Measurements from ENCODE around the gene AKR1A1.
"Not testable (repeated sequence)": the region's sequence is repeated elsewhere in the genome, so short reads cannot be mapped to it uniquely, and the experiment has no call there.

Gene AKR1A1

DNA sequence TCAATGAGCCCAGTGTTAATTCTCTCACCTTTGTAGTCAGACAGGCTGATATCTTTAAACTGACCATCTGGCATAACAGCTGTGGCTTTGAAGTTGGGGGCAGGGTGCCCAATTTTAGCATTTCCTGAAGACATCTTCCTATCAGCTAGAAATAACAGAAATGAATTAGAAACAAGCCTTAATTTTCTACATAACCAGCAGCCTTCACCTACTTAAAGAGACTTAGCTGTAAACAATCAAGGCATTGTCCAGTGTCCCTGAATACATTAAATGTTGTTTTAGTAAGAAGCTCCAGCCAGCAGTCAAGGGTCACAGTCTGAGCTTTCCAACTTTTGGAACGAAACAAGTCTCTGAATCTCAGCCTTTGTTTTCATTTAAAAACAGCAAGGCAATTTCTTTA, 31.7 kb upstream of the AKR1A1 start:
- DNase-seq (ENCODE audit: extremely low read depth, low read depth), result no peak
- H3K4me3 ChIP-seq (replicated peaks; ENCODE audit: low read depth, low read length), result peak overlapping the region; percentile 97
- TF ChIP-seq, protein P1, sequence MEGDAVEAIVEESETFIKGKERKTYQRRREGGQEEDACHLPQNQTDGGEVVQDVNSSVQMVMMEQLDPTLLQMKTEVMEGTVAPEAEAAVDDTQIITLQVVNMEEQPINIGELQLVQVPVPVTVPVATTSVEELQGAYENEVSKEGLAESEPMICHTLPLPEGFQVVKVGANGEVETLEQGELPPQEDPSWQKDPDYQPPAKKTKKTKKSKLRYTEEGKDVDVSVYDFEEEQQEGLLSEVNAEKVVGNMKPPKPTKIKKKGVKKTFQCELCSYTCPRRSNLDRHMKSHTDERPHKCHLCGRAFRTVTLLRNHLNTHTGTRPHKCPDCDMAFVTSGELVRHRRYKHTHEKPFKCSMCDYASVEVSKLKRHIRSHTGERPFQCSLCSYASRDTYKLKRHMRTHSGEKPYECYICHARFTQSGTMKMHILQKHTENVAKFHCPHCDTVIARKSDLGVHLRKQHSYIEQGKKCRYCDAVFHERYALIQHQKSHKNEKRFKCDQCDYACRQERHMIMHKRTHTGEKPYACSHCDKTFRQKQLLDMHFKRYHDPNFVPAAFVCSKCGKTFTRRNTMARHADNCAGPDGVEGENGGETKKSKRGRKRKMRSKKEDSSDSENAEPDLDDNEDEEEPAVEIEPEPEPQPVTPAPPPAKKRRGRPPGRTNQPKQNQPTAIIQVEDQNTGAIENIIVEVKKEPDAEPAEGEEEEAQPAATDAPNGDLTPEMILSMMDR (IDR thresholded peaks at IDR 0.05; ENCODE audit: low read depth, low read length, missing control alignments), result no peak

DNA sequence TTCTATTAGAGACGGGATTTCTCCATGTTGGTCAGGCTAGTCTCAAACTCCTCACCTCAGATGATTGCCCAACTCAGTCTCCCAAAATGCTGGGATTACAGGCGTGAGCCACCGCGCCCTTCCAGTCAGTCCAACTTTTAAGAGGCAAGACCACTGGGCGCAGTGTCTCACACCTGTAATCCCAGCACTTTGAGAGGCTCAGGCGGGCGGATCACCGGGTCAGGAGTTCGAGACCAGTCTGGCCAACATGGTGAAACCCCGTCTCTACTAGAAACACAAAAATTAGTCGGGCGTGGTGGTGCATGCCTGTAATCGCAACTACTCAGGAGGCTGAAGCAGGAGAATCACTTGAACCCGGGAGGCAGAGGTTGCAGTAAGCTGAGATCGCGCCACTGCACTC, 30.9 kb upstream of the AKR1A1 start:
- not testable (repeated sequence) for DNase-seq (ENCODE audit: extremely low read depth, low read depth)
- peak overlapping the region; percentile 97 for H3K4me3 ChIP-seq (replicated peaks; ENCODE audit: low read depth, low read length)

DNA sequence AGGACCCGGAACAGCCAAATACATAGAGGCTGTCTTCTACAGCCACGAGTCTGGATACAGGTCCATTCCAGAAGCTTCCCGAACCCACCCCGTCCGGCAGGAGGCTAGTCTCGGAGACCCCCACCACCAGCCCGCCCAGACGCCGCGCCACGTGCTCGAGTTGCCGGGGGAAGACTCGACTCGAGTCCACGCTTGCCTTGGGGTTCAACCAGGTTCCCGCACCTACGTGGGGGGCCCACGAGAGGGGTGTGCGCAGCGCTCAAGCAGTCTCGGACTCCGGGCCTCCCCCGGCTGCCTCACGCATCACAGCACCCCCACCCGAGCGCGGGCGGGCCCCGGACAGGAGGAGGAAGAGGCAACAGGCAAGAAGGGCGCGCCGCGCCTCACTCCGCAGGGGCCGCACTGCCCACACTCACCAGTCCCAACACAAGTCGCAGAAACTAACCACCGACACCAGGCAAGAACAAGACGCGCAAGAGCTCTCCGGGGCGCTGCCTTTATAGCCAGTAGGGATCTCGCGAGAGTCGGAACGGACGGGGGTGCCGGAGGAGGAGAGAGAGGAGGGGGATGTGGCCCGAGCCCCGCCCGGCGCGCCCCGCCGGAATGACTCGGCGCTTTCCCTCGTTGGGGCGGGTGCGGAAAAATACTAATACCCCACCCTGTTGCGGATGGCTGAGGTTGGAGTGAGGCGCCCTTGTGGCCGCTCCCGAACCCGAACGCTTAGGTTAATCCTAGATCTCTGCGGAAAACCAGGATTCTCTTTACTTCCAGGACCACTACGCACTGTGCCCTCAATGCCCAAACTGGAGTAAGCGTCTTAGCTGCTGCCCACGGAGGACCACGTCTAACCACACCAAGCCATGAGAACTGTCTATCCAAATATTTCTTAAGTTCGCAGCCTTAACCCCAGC, 29.0 kb upstream of the AKR1A1 start, which contains the start of gene PRDX1:
TSS of gene PRDX1 (minus strand) at position 472 of the 911 bp plus-strand sequence. CDS start 2,841 bp downstream, outside the sequence.
- peak within 1 kb of the TSS; percentile 97 for H3K4me3 ChIP-seq (replicated peaks; ENCODE audit: low read depth, low read length)
- peak; percentile 87 for DNase-seq (ENCODE audit: extremely low read depth, low read depth)
- TF ChIP-seq, protein P1 (IDR thresholded peaks at IDR 0.05; ENCODE audit: low read depth, low read length, missing control alignments), result no peak

GRCh38 chr1:45522324-45523104, 28.1 kb upstream of the AKR1A1 start:
- TF ChIP-seq, protein P1 (IDR thresholded peaks at IDR 0.05; ENCODE audit: low read depth, low read length, missing control alignments), result no peak
- peak overlapping the region; percentile 97 for H3K4me3 ChIP-seq (replicated peaks; ENCODE audit: low read depth, low read length)
- no peak for DNase-seq (ENCODE audit: extremely low read depth, low read depth)

DNA sequence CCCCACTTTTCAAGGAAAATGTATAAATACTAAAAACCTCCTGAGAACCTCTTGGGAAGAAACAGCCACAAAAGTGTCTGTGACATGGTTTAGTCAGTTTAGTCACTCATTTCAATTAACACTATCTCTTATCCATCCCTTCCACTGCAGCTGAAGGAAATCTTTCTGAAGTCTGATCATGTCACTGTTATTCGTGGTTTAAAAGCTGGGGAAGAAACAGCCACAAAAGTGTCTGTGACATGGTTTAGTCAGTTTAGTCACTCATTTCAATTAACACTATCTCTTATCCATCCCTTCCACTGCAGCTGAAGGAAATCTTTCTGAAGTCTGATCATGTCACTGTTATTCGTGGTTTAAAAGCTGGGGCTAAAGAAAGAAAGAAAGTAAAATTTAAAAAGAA, 27.1 kb upstream of the AKR1A1 start:
- DNase-seq (ENCODE audit: extremely low read depth, low read depth), result not testable (repeated sequence)

DNA sequence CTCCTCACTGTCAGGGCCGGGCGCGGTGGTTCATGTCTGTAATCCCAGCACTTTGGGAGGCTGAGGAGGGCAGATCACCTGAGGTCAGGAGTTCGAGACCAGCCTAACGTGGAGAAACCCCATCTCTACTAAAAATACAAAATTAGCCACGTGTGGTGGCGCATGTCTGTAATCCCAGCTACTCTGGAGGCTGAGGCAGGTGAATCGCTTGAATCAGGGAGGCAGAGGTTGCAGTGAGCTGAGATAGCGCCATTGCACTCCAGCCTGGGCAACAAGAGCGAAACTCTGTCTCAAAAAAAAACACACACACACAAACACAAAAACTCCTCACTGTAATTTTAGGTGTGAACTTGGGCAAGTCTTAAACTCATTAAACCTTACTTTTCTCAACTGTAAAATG, 26.7 kb upstream of the AKR1A1 start:
- DNase-seq (ENCODE audit: extremely low read depth, low read depth); H3K4me3 ChIP-seq (replicated peaks; ENCODE audit: low read depth, low read length): not testable (repeated sequence)

More for the DNA sequence above, 27.1 kb upstream of the AKR1A1 start:
- H3K4me3 ChIP-seq (replicated peaks; ENCODE audit: low read depth, low read length), result not testable (repeated sequence)

GRCh38 chr1:45526135-45526644, 24.4 kb upstream of the AKR1A1 start:
- TF ChIP-seq, protein P1 (IDR thresholded peaks at IDR 0.05; ENCODE audit: low read depth, low read length, missing control alignments), result no peak
- H3K4me3 ChIP-seq (replicated peaks; ENCODE audit: low read depth, low read length), result no peak overlapping the region
- DNase-seq (ENCODE audit: extremely low read depth, low read depth), result no peak

GRCh38 chr1:45530632-45531135, 19.9 kb upstream of the AKR1A1 start:
- TF ChIP-seq, protein P1 (IDR thresholded peaks at IDR 0.05; ENCODE audit: low read depth, low read length, missing control alignments), result no peak
- DNase-seq (ENCODE audit: extremely low read depth, low read depth), result no peak
- H3K4me3 ChIP-seq (replicated peaks; ENCODE audit: low read depth, low read length), result no peak overlapping the region
